ENCODE results near the gene CD300C. TPM values are rescaled to one million over a fixed set of nuclear protein-coding genes. Genes with fewer than 3 reads are reported as not detected.

The CD300C gene
- total RNA-seq, 1 donor from 2014 or later: not detected

DNA sequence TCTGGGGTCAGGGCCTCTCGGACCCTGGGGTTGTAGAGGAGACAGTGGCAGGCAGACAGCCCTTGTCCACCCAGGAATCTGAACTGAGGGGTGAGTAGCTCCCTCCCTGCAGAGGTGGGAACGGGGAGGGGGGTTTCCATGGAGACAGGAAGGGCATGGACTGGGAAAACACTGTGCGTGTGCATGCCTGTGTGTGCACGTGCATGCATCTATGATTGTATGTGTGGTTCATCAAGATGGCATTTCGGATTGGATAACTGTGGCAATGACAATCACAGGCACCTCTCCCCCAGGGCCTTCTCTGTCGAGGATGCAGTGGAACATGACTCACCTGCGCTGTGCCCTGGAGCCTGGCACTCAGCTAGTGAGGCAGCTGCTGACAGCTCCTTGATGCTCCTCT lies 6.1 kb upstream of the CD300C start:
- H3K36me3 ChIP-seq: no peaks in the 10 kb centered on the region
- DNase-seq (ENCODE audit: extremely low spot score in 2 of 2): no peak
- H3K27me3 ChIP-seq: no peaks in the 10 kb centered on the region
- intact Hi-C loops (cut with DNase I): no loop called here
- no peaks in the 10 kb centered on the region for H3K9me3 ChIP-seq
- TF ChIP-seq POLR2A (IDR thresholded peaks at IDR 0.05) (no peak), POLR2AphosphoS5 (IDR thresholded peaks at IDR 0.05; ENCODE audit: insufficient read depth in 1 of 2, low read depth in 1 of 2) (no peak)
- TF ChIP-seq, protein P1, sequence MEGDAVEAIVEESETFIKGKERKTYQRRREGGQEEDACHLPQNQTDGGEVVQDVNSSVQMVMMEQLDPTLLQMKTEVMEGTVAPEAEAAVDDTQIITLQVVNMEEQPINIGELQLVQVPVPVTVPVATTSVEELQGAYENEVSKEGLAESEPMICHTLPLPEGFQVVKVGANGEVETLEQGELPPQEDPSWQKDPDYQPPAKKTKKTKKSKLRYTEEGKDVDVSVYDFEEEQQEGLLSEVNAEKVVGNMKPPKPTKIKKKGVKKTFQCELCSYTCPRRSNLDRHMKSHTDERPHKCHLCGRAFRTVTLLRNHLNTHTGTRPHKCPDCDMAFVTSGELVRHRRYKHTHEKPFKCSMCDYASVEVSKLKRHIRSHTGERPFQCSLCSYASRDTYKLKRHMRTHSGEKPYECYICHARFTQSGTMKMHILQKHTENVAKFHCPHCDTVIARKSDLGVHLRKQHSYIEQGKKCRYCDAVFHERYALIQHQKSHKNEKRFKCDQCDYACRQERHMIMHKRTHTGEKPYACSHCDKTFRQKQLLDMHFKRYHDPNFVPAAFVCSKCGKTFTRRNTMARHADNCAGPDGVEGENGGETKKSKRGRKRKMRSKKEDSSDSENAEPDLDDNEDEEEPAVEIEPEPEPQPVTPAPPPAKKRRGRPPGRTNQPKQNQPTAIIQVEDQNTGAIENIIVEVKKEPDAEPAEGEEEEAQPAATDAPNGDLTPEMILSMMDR (IDR thresholded peaks at IDR 0.05): no peak
- no peaks in the 10 kb centered on the region for H3K4me1 ChIP-seq
- H3K27ac ChIP-seq: no peak overlapping the region
- no peak overlapping the region for H3K4me3 ChIP-seq

GRCh38 chr17:74550602-74551001 lies 4.7 kb upstream of the CD300C start:
- no peak for DNase-seq (ENCODE audit: extremely low spot score in 2 of 2)
- TF ChIP-seq, protein P1 (IDR thresholded peaks at IDR 0.05): no peak
- TF ChIP-seq POLR2AphosphoS5 (IDR thresholded peaks at IDR 0.05; ENCODE audit: insufficient read depth in 1 of 2, low read depth in 1 of 2): no peak
- no peak for TF ChIP-seq POLR2A (IDR thresholded peaks at IDR 0.05)
- H3K4me3 ChIP-seq: no peak overlapping the region

DNA sequence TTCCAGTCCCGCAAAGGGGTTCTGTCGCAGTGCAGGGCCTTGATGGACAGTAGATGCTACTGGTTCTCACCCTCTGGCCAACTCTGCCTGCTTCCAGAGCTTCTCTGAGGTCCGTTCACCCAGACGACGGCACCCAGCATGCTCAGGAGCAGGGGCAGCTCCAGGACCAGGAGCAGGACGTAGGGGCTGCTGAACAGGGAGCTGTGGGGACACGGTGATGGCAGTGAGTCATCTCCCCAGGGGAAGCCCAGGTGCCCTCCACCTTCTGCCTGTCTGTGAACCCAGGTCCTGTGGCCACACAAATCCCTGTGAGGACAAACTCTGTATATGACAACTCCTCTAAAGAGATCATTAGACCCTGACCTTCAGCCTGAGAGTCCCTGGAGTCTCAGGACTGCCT lies 3.4 kb upstream of the CD300C start:
- Histone ChIP-seq H3K4me3 (no peak overlapping the region), H3K27ac (no peak overlapping the region), H3K27me3 (no peaks in the 10 kb centered on the region), H3K4me1 (no peaks in the 10 kb centered on the region), H3K9me3 (no peaks in the 10 kb centered on the region), H3K36me3 (no peaks in the 10 kb centered on the region)
- intact Hi-C loops (cut with DNase I): no loop called here
- TF ChIP-seq, protein P1 (IDR thresholded peaks at IDR 0.05): no peak
- TF ChIP-seq POLR2AphosphoS5 (IDR thresholded peaks at IDR 0.05; ENCODE audit: insufficient read depth in 1 of 2, low read depth in 1 of 2) (no peak), POLR2A (IDR thresholded peaks at IDR 0.05) (no peak)
- no peak for DNase-seq (ENCODE audit: extremely low spot score in 2 of 2)

More at GRCh38 chr17:74550602-74551001, 4.7 kb upstream of the CD300C start:
- H3K36me3 ChIP-seq: no peaks in the 10 kb centered on the region
- H3K4me1 ChIP-seq: no peaks in the 10 kb centered on the region
- intact Hi-C loops (cut with DNase I): no loop called here
- H3K9me3 ChIP-seq: no peaks in the 10 kb centered on the region
- H3K27ac ChIP-seq: no peak overlapping the region
- no peaks in the 10 kb centered on the region for H3K27me3 ChIP-seq

DNA sequence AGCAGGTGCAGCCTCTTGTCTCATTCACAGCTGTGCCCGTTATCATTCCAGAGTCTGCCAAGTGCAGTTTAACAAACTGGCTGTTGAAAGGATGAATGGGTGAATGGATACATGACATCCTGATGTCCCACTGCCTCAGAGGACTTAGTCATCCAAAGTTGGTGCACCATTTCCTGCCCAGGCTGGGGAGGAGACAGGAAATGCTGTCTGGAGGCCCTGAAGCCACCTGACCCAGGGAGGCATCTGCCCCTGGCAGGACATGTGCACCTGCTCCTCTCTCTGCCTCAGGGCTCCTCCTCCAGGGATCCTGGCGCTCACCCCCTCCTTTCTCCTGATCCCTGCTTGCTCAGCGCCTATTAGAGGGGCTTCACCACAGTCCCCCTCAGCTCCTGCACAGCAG lies 1.8 kb upstream of the CD300C start:
- TF ChIP-seq, protein P1 (IDR thresholded peaks at IDR 0.05): no peak
- TF ChIP-seq POLR2A (IDR thresholded peaks at IDR 0.05) (no peak), POLR2AphosphoS5 (IDR thresholded peaks at IDR 0.05; ENCODE audit: insufficient read depth in 1 of 2, low read depth in 1 of 2) (no peak)
- intact Hi-C loops (cut with DNase I): no loop called here
- Histone ChIP-seq H3K4me1 (no peaks in the 10 kb centered on the region), H3K9me3 (no peaks in the 10 kb centered on the region), H3K27ac (no peak overlapping the region), H3K36me3 (no peaks in the 10 kb centered on the region), H3K27me3 (no peaks in the 10 kb centered on the region), H3K4me3 (no peak overlapping the region)
- no peak for DNase-seq (ENCODE audit: extremely low spot score in 2 of 2)

DNA sequence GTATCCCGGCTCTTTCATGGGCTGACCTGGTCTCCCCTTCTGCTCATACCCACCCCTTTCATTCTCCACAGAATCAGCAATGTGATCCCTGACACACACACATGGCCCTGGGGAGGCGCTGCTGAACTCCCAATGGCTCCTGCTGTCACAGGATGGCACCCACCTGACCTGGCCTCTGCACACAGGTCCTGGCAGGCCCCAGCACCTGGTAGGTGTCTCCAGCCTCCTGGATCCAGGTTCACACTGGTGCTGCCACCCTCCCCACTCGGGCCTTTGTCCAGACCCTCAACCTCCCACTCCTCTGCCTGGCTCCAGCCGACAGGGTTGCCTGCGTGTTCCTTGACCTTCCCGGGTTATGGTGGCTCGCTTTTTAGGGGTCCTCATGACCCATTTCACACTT lies 1.3 kb upstream of the CD300C start:
- no peaks in the 10 kb centered on the region for H3K27me3 ChIP-seq
- no peak overlapping the region for H3K27ac ChIP-seq
- no peak for DNase-seq (ENCODE audit: extremely low spot score in 2 of 2)
- no peaks in the 10 kb centered on the region for H3K9me3 ChIP-seq
- no peak for TF ChIP-seq POLR2AphosphoS5 (IDR thresholded peaks at IDR 0.05; ENCODE audit: insufficient read depth in 1 of 2, low read depth in 1 of 2)
- TF ChIP-seq POLR2A (IDR thresholded peaks at IDR 0.05): no peak
- TF ChIP-seq, protein P1 (IDR thresholded peaks at IDR 0.05): no peak
- no peaks in the 10 kb centered on the region for H3K36me3 ChIP-seq
- H3K4me1 ChIP-seq: no peaks in the 10 kb centered on the region
- no peak overlapping the region for H3K4me3 ChIP-seq
- intact Hi-C loops (cut with DNase I): no loop called here

Data from vagina (tissue), 2 donors.